ENCODE data around the gene ETFRF1. TPM values are rescaled to one million over a fixed set of nuclear protein-coding genes. Genes with fewer than 3 reads are reported as not detected.

ETFRF1 gene
- total RNA-seq, 2 donors from 2014 or later, result 9.7 to 21.4 TPM

GRCh38 chr12:25152055-25152454, 43.0 kb upstream of the ETFRF1 start:
- peaks cover 6% of the 10 kb centered on the region for H3K4me1 Mint-ChIP-seq
- no peaks in the 10 kb centered on the region for H3K36me3 Mint-ChIP-seq (ENCODE audit: low read depth)
- Histone ChIP-seq H3K27ac (ENCODE audit: low read depth, low read length) (no peak overlapping the region), H3K9me3 (ENCODE audit: control insufficient read depth, low read length) (no peaks in the 10 kb centered on the region), H3K4me1 (ENCODE audit: control insufficient read depth, insufficient read depth, low read length) (no peaks in the 10 kb centered on the region), H3K27me3 (ENCODE audit: control insufficient read depth, insufficient read depth, low read length, poor library complexity, severe bottlenecking) (no peaks in the 10 kb centered on the region), H3K4me3 (ENCODE audit: low read length) (no peak overlapping the region), H3K36me3 (ENCODE audit: control insufficient read depth, insufficient read depth, low read length) (no peaks in the 10 kb centered on the region), H3K9ac (ENCODE audit: extremely low read depth, low read length, poor library complexity, severe bottlenecking) (no peak overlapping the region)
- DNase-seq, result peak; percentile 46
- peaks cover 3% of the 10 kb centered on the region for H3K9me3 Mint-ChIP-seq
- H3K4me3 Mint-ChIP-seq, result no peak overlapping the region
- 50 to 66% methylated on average over 2 to 5 of the region's 5 CpGs for WGBS, 2 experiments (ENCODE audit: insufficient coverage in 1 of 2, insufficient read length in 1 of 2)
- no peak overlapping the region for H3K27ac Mint-ChIP-seq
- TF ChIP-seq CTCF (conservative IDR thresholded peaks at IDR 0.05), result no peak
- H3K27me3 Mint-ChIP-seq (ENCODE audit: insufficient read depth), result no peaks in the 10 kb centered on the region

- peak; percentile 99 for TF ChIP-seq CTCF (conservative IDR thresholded peaks at IDR 0.05)
- Histone ChIP-seq H3K4me3 (ENCODE audit: low read length) (no peak overlapping the region), H3K27ac (ENCODE audit: low read depth, low read length) (no peak overlapping the region), H3K4me1 (ENCODE audit: control insufficient read depth, insufficient read depth, low read length) (no peaks in the 10 kb centered on the region), H3K27me3 (ENCODE audit: control insufficient read depth, insufficient read depth, low read length, poor library complexity, severe bottlenecking) (no peaks in the 10 kb centered on the region), H3K9me3 (ENCODE audit: control insufficient read depth, low read length) (no peaks in the 10 kb centered on the region), H3K9ac (ENCODE audit: extremely low read depth, low read length, poor library complexity, severe bottlenecking) (no peak overlapping the region), H3K36me3 (ENCODE audit: control insufficient read depth, insufficient read depth, low read length) (no peaks in the 10 kb centered on the region)
- H3K9me3 Mint-ChIP-seq, result peaks cover 18% of the 10 kb centered on the region
- WGBS, 2 experiments (ENCODE audit: insufficient coverage in 1 of 2, insufficient read length in 1 of 2), result 88 to 94% methylated on average over 1 to 2 of the region's 2 CpGs
- no peak overlapping the region for H3K4me3 Mint-ChIP-seq
- H3K36me3 Mint-ChIP-seq (ENCODE audit: low read depth), result no peaks in the 10 kb centered on the region
- DNase-seq, result no peak
- H3K4me1 Mint-ChIP-seq, result peaks cover 6% of the 10 kb centered on the region
- no peaks in the 10 kb centered on the region for H3K27me3 Mint-ChIP-seq (ENCODE audit: insufficient read depth)
- no peak overlapping the region for H3K27ac Mint-ChIP-seq
Observed at GRCh38 chr12:25155022-25155576, 39.9 kb upstream of the ETFRF1 start.

- Histone ChIP-seq H3K27me3 (ENCODE audit: control insufficient read depth, insufficient read depth, low read length, poor library complexity, severe bottlenecking) (no peaks in the 10 kb centered on the region), H3K4me3 (ENCODE audit: low read length) (no peak overlapping the region), H3K27ac (ENCODE audit: low read depth, low read length) (no peak overlapping the region), H3K9me3 (ENCODE audit: control insufficient read depth, low read length) (no peaks in the 10 kb centered on the region), H3K36me3 (ENCODE audit: control insufficient read depth, insufficient read depth, low read length) (no peaks in the 10 kb centered on the region), H3K4me1 (ENCODE audit: control insufficient read depth, insufficient read depth, low read length) (no peaks in the 10 kb centered on the region), H3K9ac (ENCODE audit: extremely low read depth, low read length, poor library complexity, severe bottlenecking) (no peak overlapping the region)
- H3K27me3 Mint-ChIP-seq (ENCODE audit: insufficient read depth), result no peaks in the 10 kb centered on the region
- H3K9me3 Mint-ChIP-seq, result peaks cover 18% of the 10 kb centered on the region
- no peaks in the 10 kb centered on the region for H3K36me3 Mint-ChIP-seq (ENCODE audit: low read depth)
- no peak overlapping the region for H3K4me3 Mint-ChIP-seq
- H3K27ac Mint-ChIP-seq, result no peak overlapping the region
- no peak for DNase-seq
- TF ChIP-seq CTCF (conservative IDR thresholded peaks at IDR 0.05), result no peak
- peaks cover 6% of the 10 kb centered on the region for H3K4me1 Mint-ChIP-seq
- 92 to 96% methylated on average over 2 to 4 of the region's 4 CpGs for WGBS, 2 experiments (ENCODE audit: insufficient coverage in 1 of 2, insufficient read length in 1 of 2)
Observed at GRCh38 chr12:25156061-25156460, 39.0 kb upstream of the ETFRF1 start.
